ENCODE results near the gene DLL4.

The DLL4 gene

GRCh38 chr15:40925863-40926658 lies 3.1 kb upstream of the DLL4 start:
- TF ChIP-seq, protein P1, sequence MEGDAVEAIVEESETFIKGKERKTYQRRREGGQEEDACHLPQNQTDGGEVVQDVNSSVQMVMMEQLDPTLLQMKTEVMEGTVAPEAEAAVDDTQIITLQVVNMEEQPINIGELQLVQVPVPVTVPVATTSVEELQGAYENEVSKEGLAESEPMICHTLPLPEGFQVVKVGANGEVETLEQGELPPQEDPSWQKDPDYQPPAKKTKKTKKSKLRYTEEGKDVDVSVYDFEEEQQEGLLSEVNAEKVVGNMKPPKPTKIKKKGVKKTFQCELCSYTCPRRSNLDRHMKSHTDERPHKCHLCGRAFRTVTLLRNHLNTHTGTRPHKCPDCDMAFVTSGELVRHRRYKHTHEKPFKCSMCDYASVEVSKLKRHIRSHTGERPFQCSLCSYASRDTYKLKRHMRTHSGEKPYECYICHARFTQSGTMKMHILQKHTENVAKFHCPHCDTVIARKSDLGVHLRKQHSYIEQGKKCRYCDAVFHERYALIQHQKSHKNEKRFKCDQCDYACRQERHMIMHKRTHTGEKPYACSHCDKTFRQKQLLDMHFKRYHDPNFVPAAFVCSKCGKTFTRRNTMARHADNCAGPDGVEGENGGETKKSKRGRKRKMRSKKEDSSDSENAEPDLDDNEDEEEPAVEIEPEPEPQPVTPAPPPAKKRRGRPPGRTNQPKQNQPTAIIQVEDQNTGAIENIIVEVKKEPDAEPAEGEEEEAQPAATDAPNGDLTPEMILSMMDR (IDR thresholded peaks at IDR 0.05; ENCODE audit: low read depth, low read length) = no peak
- no peak for DNase-seq (ENCODE audit: low read depth, low spot score)
- no peak overlapping the region for H3K4me3 ChIP-seq (ENCODE audit: low read depth, low read length)
- in situ Hi-C loops (cut with HindIII; ENCODE audit: low sequenced_read_pairs) = no loop called here

GRCh38 chr15:40926659-40927494 lies 2.3 kb upstream of the DLL4 start:
- TF ChIP-seq, protein P1 (IDR thresholded peaks at IDR 0.05; ENCODE audit: low read depth, low read length) = no peak
- H3K4me3 ChIP-seq (ENCODE audit: low read depth, low read length) = no peak overlapping the region
- in situ Hi-C loops (cut with HindIII; ENCODE audit: low sequenced_read_pairs) = no loop called here
- no peak for DNase-seq (ENCODE audit: low read depth, low spot score)

DNA sequence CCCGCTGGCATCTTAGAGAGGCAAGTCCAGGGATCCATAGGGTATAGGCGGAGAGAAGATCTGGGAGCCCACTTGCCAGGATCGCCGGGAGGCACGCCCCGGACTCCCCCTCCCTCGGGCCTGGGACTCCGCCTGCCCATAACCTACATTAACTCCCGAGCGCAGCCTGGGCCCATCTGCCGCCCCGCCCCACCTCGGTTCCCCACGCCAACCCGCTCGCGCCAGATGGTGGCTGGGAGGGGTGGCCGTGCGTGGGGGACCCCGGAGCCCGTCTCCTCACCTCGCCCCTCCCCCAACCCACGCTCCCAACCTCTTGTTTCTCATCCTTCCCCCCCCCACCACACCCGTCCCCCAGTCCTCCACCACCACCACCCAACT lies 1.7 kb upstream of the DLL4 start:
- no peak for DNase-seq (ENCODE audit: low read depth, low spot score)
- TF ChIP-seq, protein P1 (IDR thresholded peaks at IDR 0.05; ENCODE audit: low read depth, low read length) = no peak
- in situ Hi-C loops (cut with HindIII; ENCODE audit: low sequenced_read_pairs) = no loop called here
- no peak overlapping the region for H3K4me3 ChIP-seq (ENCODE audit: low read depth, low read length)

- no peak for DNase-seq (ENCODE audit: low read depth, low spot score)
- H3K4me3 ChIP-seq (ENCODE audit: low read depth, low read length) = peak overlapping the region; percentile 5
- TF ChIP-seq, protein P1 (IDR thresholded peaks at IDR 0.05; ENCODE audit: low read depth, low read length) = no peak
- in situ Hi-C loops (cut with HindIII; ENCODE audit: low sequenced_read_pairs) = no loop called here
Measured at GRCh38 chr15:40927873-40928806, 1.0 kb upstream of the DLL4 start.

- TF ChIP-seq, protein P1 (IDR thresholded peaks at IDR 0.05; ENCODE audit: low read depth, low read length) = no peak
- in situ Hi-C loops (cut with HindIII; ENCODE audit: low sequenced_read_pairs) = no loop called here
- peak; percentile 56 for DNase-seq (ENCODE audit: low read depth, low spot score)
- H3K4me3 ChIP-seq (ENCODE audit: low read depth, low read length) = peak overlapping the region; percentile 25
Measured at GRCh38 chr15:40929660-40930429, 705 bp downstream of the DLL4 start.

Data from astrocyte of the spinal cord (primary cell).